GM12878 (cell line): ENCODE results near the gene YIPF5. TPM values are rescaled to one million over a fixed set of nuclear protein-coding genes. Genes with fewer than 3 reads are reported as not detected.

Source experiments
- ATAC-seq: fragments of 200-7000 bp; cut with Tn5 transposase; 3 replicates; pipeline ENCODE4 v1.9.1; 2020; ENCODE audit warnings: mild to moderate bottlenecking, moderate library complexity
- BruUV-seq: library from RNA; stranded (reverse); fragments of 400-500 nt; replicated peaks from 2 replicates; lab custom pipeline; 2021; lab: Mats Ljungman, UMichigan
- CTCF ChIA-PET: fragments of 300-600 bp; sonication (Branson Sonifier 250); formaldehyde crosslinking; extraction: SDS; loops from one replicate; lab custom pipeline; 2021; ENCODE audit warnings: inconsistent platforms; lab: Yijun Ruan, JAX
- POLR2A ChIA-PET: fragments of 350-600 bp; formaldehyde crosslinking; extraction: SDS; loops from one replicate; lab custom pipeline; 2021; ENCODE audit warnings: inconsistent platforms; lab: Charles Lee
- RAD21 ChIA-PET: fragments of 300-600 bp; sonication (Branson Sonifier 250); formaldehyde crosslinking; loops from one replicate; lab custom pipeline; 2023; ENCODE audit warnings: antibody characterized with exemption; ENCODE audit not compliant: unreplicated experiment; lab: Charles Lee
- SMC1A ChIA-PET: fragments of 300-600 bp; sonication (Branson Sonifier 250); formaldehyde crosslinking; loops from one replicate; lab custom pipeline; 2023; ENCODE audit not compliant: unreplicated experiment, uncharacterized antibody; lab: Charles Lee
- DNase-seq: peaks from one replicate; pipeline ENCODE4 v3.0.0-alpha.2; 2011; ENCODE audit warnings: low read depth, low spot score
- FAIRE-seq: peaks from 3 replicates; lab custom pipeline; 2011; peaks lifted over from hg19 to GRCh38; lab: Jason Lieb, UNC
- H2AFZ ChIP-seq: 2 replicates; pipeline ENCODE4 v1.6.0; 2011; ENCODE audit warnings: low read depth, low read length, control low read depth; ENCODE audit not compliant: control insufficient read depth
- H3K27ac ChIP-seq: 2 replicates; pipeline ENCODE4 v1.5.1; 2011; ENCODE audit warnings: control low read depth; ENCODE audit not compliant: control insufficient read depth, insufficient read depth
- H3K27me3 ChIP-seq, 2 experiments: replicated peaks in 1 of 2; 2 replicates each; pipeline versions ENCODE4 v1.6.0 to v1.6.1; 2011; ENCODE audit warnings: low read length in 1 of 2; ENCODE audit not compliant: control insufficient read depth in 2 of 2, insufficient read depth in 2 of 2
- H3K36me3 ChIP-seq, 2 experiments: 2 replicates each; pipeline ENCODE4 v1.5.1; 2011; ENCODE audit warnings: low read length in 1 of 2; ENCODE audit not compliant: control insufficient read depth in 2 of 2, insufficient read depth in 2 of 2
- H3K4me1 ChIP-seq: 2 replicates; pipeline ENCODE4 v1.6.1; 2011; ENCODE audit warnings: mild to moderate bottlenecking, low read length, moderate library complexity, mixed read lengths; ENCODE audit not compliant: control insufficient read depth, insufficient read depth
- H3K4me2 ChIP-seq: 2 replicates; pipeline ENCODE4 v1.6.0; 2011; ENCODE audit warnings: control low read depth; ENCODE audit not compliant: control insufficient read depth, insufficient read depth
- H3K4me3 ChIP-seq: fragments of 200-600 bp; sonication (generic); 2 replicates; pipeline ENCODE4 v1.5.1; 2016
- H3K79me2 ChIP-seq: 2 replicates; pipeline ENCODE4 v1.6.0; 2011; ENCODE audit warnings: low read length; ENCODE audit not compliant: control insufficient read depth, insufficient read depth
- H3K9ac ChIP-seq: 2 replicates; pipeline ENCODE4 v1.8.0; 2011; ENCODE audit warnings: low read length, control low read depth, mixed read lengths; ENCODE audit not compliant: control insufficient read depth, insufficient read depth
- H3K9me3 ChIP-seq: replicated peaks from 3 replicates; pipeline ENCODE4 v1.5.1; 2011; ENCODE audit warnings: mild to moderate bottlenecking, low read length; ENCODE audit not compliant: control insufficient read depth, insufficient read depth
- H4K20me1 ChIP-seq: 2 replicates; pipeline ENCODE4 v1.6.0; 2011; ENCODE audit not compliant: control insufficient read depth, insufficient read depth
- ASH2L ChIP-seq: fragments of 300-600, 200-600 bp; sonication (generic); IDR thresholded peaks from 2 replicates; pipeline ENCODE4 v1.6.1; 2017; ENCODE audit warnings: low read depth, mild to moderate bottlenecking, borderline replicate concordance
- BCL11A ChIP-seq: IDR thresholded peaks from 2 replicates; pipeline ENCODE4 v1.6.1; 2011; ENCODE audit warnings: low read depth, low read length
- CREB1 ChIP-seq: IDR thresholded peaks from 2 replicates; pipeline ENCODE4 v1.6.1; 2012; ENCODE audit warnings: low read depth, mild to moderate bottlenecking, inconsistent platforms
- FOXK2 ChIP-seq: fragments of 450-650 bp; IDR thresholded peaks from 2 replicates; pipeline ENCODE4 v1.6.1; 2017; ENCODE audit warnings: mild to moderate bottlenecking, moderate library complexity
- HCFC1 ChIP-seq: fragments of 150-350 bp; IDR thresholded peaks from 2 replicates; pipeline ENCODE4 v1.6.1; 2014; ENCODE audit warnings: low read length
- IKZF1 ChIP-seq: fragments of 450-650 bp; conservative IDR thresholded peaks from 2 replicates; pipeline ENCODE4 v1.6.1; 2017; ENCODE audit warnings: antibody characterized with exemption, mild to moderate bottlenecking
- IRF4 ChIP-seq: IDR thresholded peaks from 2 replicates; pipeline ENCODE4 v1.6.1; 2011; ENCODE audit warnings: low read depth, low read length
- MTA3 ChIP-seq: IDR thresholded peaks from 2 replicates; pipeline ENCODE4 v1.6.1; 2012; ENCODE audit warnings: low read length, inconsistent platforms, borderline replicate concordance
- MXI1 ChIP-seq: fragments of 150-350 bp; IDR thresholded peaks from 2 replicates; pipeline ENCODE4 v1.6.1; 2011; ENCODE audit warnings: low read depth, mild to moderate bottlenecking, inconsistent platforms, low read length, improper control_type of control experiment
- NFYB ChIP-seq: IDR thresholded peaks from 2 replicates; pipeline ENCODE4 v1.6.1; 2011; ENCODE audit warnings: low read depth, mild to moderate bottlenecking, low read length, improper control_type of control experiment, moderate library complexity; ENCODE audit not compliant: insufficient read depth
- RELB ChIP-seq: fragments of 450-650 bp; IDR thresholded peaks from 2 replicates; pipeline ENCODE4 v1.6.1; 2017; ENCODE audit warnings: low read depth, mild to moderate bottlenecking, moderate library complexity
- SIN3A ChIP-seq: IDR thresholded peaks from 2 replicates; pipeline ENCODE4 v1.6.1; 2012; ENCODE audit warnings: low read depth, low read length, improper control_type of control experiment
- SMAD5 ChIP-seq: IDR thresholded peaks from 2 replicates; pipeline ENCODE4 v1.6.1; 2016; ENCODE audit warnings: antibody characterized with exemption, low read depth
- SUZ12 ChIP-seq: fragments of 200-600 bp; sonication (generic); IDR thresholded peaks from one replicate; pipeline ENCODE4 v1.6.1; 2018; ENCODE audit warnings: antibody characterized with exemption, mild to moderate bottlenecking; ENCODE audit not compliant: unreplicated experiment
- ZNF207 ChIP-seq: fragments of 450-650 bp; IDR thresholded peaks from 2 replicates; pipeline ENCODE4 v1.6.1; 2014; ENCODE audit warnings: antibody characterized with exemption, mild to moderate bottlenecking, borderline replicate concordance
- WGBS: methylation state at CpG from one replicate; pipeline ENCODE4 v1.1.6; 2016; ENCODE audit warnings: low lambda C conversion rate; ENCODE audit not compliant: insufficient replicate concordance, insufficient coverage; ENCODE audit errors: missing lambda C conversion rate; 5-methylcytosine and 5-hydroxymethylcytosine counted together
- in situ Hi-C: fragments of 300-500 bp; cut with MboI; formaldehyde crosslinking; loops from 9 replicates; pipeline ENCODE4 v1.14.3; 2018; ENCODE audit warnings: mixed read lengths
- intact Hi-C: fragments of 100-400 bp; cut with micrococcal nuclease; formaldehyde crosslinking; loops from one replicate; pipeline ENCODE4 v1.14.2; 2022; ENCODE audit not compliant: unreplicated experiment
- polyA plus RNA-seq, 11 experiments: library from polyadenylated mRNA; depleted of rRNA in 4 of 11; unstranded in 6 of 11; stranded (reverse) in 5 of 11; fragments of >200 nt; fragmentation: Nextera tagmentation in 4 of 11; fragmentation: Illumina TruSeq in 1 of 11; extraction: Ambion mirVana in 4 of 11; extraction: Trizol in 1 of 11; gene quantifications; 1 replicate in 1 of 11; 2 replicates in 10 of 11; pipeline versions ENCODE4 v1.2.1 to v1.2.3, GENCODE V29; 2011 to 2016; ENCODE audit warnings: inconsistent platforms in 2 of 11, missing spikeins in 2 of 11, low read depth in 1 of 11
- total RNA-seq, 4 experiments: library from RNA; depleted of rRNA in 3 of 4; stranded (reverse); fragments of >200 nt in 3 of 4; fragmentation: Illumina TruSeq in 1 of 4; extraction: Trizol in 1 of 4; gene quantifications; 2 replicates each; pipeline versions ENCODE4 v1.2.1 to v1.2.3, GENCODE V29; 2013 to 2021

The YIPF5 gene
- total and polyA plus RNA-seq, 10 of the 15 experiments (the other 5 are each of a cell fraction or from before 2014, with no cell fraction given) = 19.5 to 50.4 (median 34.3) TPM

GRCh38 chr5:144142139-144142823, 28.2 kb downstream of the YIPF5 start (continued):
- TF ChIP-seq RELB (0 out of 2 replicates have a peak, but pooled peaks have one; percentile 26), SMAD5 (no peak), MXI1 (no peak), NFYB (no peak), HCFC1 (no peak), BCL11A (no peak), CREB1 (0 out of 2 replicates have a peak, but pooled peaks have one; percentile 34)

GRCh38 chr5:144141585-144141984, 28.9 kb downstream of the YIPF5 start:
- no peak for FAIRE-seq
- ChIA-PET CTCF (interaction anchor here (0.7 to 3.0 kb wide), 17 partner anchors 9 to 1220 kb away, joined by 3 to 22 read pairs (median 5); no protein-coding TSS in a partner anchor), SMC1A (interaction anchor here (1.1 to 2.7 kb wide), 9 partner anchors 13 to 179 kb away, joined by 3 to 15 read pairs (median 5); partner anchors contain the start of genes KCTD16 and YIPF5), POLR2A (no interaction called here), RAD21 (interaction anchor here (1.3 to 1.9 kb wide), 5 partner anchors 10 to 1139 kb away, joined by 3 to 7 read pairs (median 4); partner anchors contain the start of gene NR3C1)
- H3K36me3 ChIP-seq = no peaks in the 10 kb centered on the region
- BruUV-seq = no TSS peak
- no peaks in the 10 kb centered on the region for H3K79me2 ChIP-seq
- H3K4me3 ChIP-seq = no peak overlapping the region
- no peak for DNase-seq
- peak overlapping the region; percentile 80 for H2AFZ ChIP-seq
- no peak overlapping the region for H3K9ac ChIP-seq
- 100% methylated on average over 2 of the region's 2 CpGs for WGBS
- peak overlapping the region; percentile 64; the same call in 1 of the 2 replicates for H3K4me2 ChIP-seq
- H3K9me3 ChIP-seq = no peaks in the 10 kb centered on the region
- peaks cover 11% of the 10 kb centered on the region for H3K4me1 ChIP-seq
- no peaks in the 10 kb centered on the region; a peak in 1 of 4 replicates for H3K27me3 ChIP-seq
- peak; percentile 13 for ATAC-seq
- H3K27ac ChIP-seq = no peak overlapping the region
- H4K20me1 ChIP-seq = no peaks in the 10 kb centered on the region
- in situ Hi-C loops (no loop called here), intact Hi-C loops (loop anchor here (5.0 kb wide), 1 partner anchor 174 kb away; no protein-coding TSS in a partner anchor)
- no peak for TF ChIP-seq NFYB
- TF ChIP-seq IKZF1 = no peak
- no peak for TF ChIP-seq RELB
- TF ChIP-seq ASH2L = no peak
- no peak for TF ChIP-seq SUZ12
- TF ChIP-seq MTA3 = no peak
- TF ChIP-seq IRF4 = no peak
- TF ChIP-seq FOXK2 = no peak
- no peak for TF ChIP-seq SIN3A
- no peak for TF ChIP-seq ZNF207
